Activated CD8-positive, alpha-beta memory T cell treated with anti-CD3 and anti-CD28 coated beads, Interleukin-2, amount 50 U/mL, for 4 hours (primary cell): ENCODE data around the gene ZFAND2B.

Experiments
- DNase-seq: peaks from one replicate; pipeline ENCODE4 v3.0.0-alpha.2; 2020

Gene ZFAND2B

DNA sequence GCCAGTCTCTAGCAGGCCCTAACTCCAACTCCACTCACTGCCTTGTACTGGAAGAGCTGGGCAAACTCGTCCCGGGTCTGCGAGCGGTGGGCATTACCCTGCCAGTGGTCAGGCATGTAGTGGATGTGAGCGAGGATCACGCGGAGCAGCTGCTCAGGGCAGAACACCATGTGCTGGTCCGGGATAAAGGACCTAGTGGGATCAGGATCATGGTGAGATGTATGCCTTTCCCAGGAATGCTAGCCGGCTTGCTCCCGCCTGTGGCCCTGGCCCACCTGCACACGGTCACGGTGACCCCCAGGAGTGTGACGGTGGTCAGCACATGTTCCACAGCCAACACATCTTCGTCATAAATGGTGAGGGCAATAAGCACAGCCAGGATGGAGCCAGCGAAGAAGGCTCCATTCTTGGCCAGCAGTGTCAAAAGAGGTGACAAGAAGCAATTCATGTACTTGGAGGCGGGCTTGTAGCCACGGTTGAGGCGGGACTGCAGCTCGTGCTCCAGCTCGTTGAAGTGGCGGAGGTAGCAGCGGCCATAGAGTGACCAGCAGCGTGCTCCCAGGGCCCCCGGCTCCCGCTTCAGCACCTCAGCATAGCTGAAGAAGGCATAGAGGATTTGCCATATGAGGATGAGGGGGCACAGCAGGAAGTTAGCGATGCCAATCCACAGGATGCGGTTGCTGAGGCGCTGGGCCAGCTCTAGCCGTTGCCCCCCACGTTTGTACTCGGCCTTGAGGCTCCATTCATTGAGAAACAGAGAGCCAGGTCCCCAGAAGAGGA, 17.4 kb downstream of the ZFAND2B start:
- no peak for DNase-seq

DNA sequence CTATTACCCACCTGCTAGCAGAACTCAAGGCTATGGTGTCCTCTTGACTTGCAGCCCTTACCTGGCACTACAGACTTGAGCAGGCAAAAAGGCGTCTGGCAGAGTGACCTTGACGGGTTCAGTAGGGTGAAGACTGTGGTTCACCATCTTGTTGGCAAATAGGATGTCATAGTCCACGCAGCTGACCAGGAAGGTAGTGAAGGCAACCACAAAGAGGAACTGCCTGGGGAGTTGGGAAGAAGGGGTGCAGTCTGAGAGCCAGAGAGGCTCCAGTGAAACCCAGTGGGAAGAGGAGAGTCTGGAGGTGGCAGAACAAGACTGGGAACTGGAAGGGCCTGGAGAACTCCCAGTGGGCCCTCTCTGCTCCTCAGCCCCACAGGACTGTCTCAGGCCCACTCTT, 18.8 kb downstream of the ZFAND2B start:
- DNase-seq = no peak

DNA sequence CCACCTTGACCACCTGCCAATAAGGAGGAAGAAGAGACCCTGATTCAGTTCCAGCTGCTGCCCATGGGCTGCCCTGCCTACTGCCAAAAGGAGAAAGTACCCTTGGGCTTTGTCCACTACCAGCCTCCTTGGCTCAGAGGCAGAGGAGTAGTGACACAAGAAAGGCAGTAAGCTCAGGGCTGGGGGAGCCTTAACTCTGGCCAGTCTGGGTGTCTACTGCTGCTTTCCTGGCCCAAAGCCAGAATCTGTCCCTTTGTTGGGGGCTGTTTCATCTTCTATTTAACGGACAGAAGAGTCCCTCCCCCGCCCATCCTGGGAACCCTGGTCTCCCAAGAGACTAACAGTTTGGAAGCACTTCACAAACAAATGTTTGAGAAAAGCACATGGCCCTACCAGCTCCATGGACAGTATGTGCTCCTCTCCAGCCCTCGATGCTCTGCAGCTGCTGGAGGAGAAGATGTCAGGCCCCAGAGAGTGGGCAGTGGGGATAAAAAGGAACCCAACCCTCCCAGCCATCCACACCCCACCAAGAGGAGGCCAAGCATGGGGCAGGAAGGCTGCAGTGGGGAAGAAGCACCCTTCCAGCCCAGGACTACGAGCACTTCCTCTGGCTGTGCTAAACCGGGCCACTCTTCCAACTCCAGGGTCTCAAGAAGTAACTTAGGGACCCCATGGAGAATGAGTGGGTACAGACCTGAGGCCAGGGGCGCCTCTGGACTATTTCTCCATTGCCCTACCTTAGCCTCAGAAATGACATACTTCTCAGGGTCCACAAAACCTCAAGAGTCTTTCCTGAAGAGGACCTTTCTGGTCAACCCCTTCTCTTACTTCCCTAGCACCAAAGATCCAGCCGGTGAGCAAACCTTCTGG, 21.7 kb downstream of the ZFAND2B start:
- no peak for DNase-seq

DNA sequence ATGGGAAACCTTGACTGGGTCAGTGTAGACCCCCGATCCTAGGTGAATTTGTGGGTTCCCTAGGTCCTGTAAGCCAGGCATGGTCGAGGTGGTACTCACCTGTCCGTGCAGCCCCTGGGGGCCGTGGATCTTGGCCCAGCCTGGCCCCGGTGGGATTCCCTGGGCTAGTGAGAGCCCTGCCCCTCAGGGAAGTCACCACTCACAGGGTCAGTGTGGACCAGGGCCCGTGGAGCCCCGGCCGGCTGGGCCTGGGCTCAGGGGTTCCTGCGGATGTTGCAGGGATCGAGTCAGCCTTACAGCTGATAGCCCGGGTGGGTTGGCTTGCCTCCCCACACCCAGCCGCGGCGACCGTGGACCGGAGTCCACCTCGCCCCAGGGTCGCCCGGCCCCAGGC, 22.3 kb downstream of the ZFAND2B start:
- DNase-seq = no peak

DNA sequence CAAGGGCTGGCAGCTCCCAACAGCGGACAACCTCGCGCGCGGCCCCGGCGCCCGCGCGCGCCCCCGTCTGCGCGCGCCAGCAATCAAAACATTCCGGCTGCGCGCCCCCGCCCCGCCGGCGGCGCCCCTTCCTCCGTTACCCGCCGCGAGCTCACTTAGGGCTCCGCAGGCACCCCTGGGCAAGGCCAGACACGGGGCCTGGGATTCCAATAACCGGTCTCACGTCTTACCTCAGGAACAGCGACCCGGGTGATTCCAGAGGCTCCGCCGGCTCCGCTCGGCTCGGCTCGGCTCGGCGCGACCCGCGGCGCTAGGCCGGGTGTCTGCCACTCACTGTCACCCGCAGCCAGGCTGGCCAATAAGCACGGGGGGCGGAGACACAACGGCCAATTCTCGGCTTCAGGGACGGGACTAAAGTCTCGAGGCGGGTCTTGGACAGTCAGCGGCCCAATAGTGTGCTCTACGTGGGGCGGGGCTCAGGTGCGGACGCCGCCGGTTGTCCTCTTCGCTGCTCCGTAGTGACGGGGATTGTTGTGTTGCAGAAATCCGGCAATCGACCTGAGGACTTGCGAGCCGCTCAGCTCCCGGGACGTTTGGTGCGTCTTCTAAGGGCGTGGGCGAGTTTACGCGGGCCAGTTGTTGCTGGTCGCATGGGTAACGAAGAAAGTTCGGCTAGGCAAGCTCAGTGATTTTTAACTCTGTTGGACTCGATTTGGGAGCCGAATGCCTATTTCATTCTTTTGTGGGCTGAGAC, 22.9 kb downstream of the ZFAND2B start, which contains the start of the genes ANKZF1 and ATG9A:
Gene ANKZF1 (plus strand): TSS at position 502 of the 754 bp plus-strand sequence. CDS start 452 bp downstream, outside the sequence.
Gene ATG9A (minus strand): TSS at position 332 of the 754 bp plus-strand sequence. CDS start 1,612 bp downstream, outside the sequence.
- peak; percentile 96 for DNase-seq

DNA sequence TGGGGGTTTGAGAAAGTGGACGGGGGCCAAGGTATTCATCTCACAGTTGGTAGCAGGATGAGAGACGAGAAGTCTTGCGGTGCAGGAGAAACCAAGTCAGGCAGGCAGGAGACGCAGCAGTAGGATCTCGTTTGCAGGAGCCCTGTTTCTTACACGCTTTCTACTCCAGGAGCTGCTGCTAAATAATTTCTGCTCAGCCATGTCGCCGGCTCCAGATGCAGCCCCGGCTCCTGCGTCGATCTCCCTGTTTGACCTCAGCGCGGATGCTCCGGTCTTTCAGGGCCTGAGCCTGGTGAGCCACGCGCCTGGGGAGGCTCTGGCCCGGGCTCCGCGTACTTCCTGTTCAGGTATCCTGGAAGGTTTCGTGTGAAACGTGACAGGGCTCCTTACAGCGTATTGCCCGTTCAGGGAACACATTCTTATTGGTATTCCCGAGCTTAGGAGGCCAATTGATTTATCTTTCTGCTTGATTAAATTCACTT, 23.5 kb downstream of the ZFAND2B start:
- no peak for DNase-seq

- no peak for DNase-seq
Observed at GRCh38 chr2:219234331-219234730, 27.7 kb downstream of the ZFAND2B start.

DNA sequence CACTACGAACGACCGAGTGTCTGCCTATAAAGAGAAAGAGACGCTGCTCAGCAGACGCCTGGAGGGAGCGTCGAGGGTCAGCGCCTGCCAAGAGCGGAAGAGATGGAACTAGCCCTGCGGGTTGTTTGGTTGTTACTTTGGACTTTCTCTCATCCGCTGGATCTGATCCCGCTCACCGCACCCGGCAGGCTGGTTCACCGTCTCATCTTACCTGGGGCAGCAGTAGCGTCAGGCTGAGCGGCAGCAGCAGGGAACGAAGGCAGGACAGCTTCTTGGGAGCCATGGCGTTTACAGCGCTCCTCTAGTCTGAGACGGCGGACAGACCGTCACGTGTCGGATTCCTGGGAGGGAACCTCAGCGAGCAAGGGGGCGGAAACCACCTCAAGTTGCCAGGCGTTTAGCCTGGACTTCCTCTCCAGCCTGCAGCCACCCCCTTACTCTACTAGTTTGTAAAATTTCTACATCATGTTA, 36.7 kb downstream of the ZFAND2B start:
- no peak for DNase-seq

- no peak for DNase-seq
Observed at GRCh38 chr2:219244789-219245147, 38.2 kb downstream of the ZFAND2B start.

- peak; percentile 86 for DNase-seq
Observed at GRCh38 chr2:219245148-219245898, 38.7 kb downstream of the ZFAND2B start, which contains the start of the genes GLB1L and STK16. GLB1L (minus strand) TSS chr2:219245444; CDS start chr2:219243573, 1,871 bp downstream. STK16 (plus strand) TSS chr2:219245479; CDS start chr2:219246000, 521 bp downstream.

- peak; percentile 21 for DNase-seq
Observed at GRCh38 chr2:219245899-219246230, 39.3 kb downstream of the ZFAND2B start.

- no peak for DNase-seq
Observed at GRCh38 chr2:219246559-219246958, 40.0 kb downstream of the ZFAND2B start.

DNA sequence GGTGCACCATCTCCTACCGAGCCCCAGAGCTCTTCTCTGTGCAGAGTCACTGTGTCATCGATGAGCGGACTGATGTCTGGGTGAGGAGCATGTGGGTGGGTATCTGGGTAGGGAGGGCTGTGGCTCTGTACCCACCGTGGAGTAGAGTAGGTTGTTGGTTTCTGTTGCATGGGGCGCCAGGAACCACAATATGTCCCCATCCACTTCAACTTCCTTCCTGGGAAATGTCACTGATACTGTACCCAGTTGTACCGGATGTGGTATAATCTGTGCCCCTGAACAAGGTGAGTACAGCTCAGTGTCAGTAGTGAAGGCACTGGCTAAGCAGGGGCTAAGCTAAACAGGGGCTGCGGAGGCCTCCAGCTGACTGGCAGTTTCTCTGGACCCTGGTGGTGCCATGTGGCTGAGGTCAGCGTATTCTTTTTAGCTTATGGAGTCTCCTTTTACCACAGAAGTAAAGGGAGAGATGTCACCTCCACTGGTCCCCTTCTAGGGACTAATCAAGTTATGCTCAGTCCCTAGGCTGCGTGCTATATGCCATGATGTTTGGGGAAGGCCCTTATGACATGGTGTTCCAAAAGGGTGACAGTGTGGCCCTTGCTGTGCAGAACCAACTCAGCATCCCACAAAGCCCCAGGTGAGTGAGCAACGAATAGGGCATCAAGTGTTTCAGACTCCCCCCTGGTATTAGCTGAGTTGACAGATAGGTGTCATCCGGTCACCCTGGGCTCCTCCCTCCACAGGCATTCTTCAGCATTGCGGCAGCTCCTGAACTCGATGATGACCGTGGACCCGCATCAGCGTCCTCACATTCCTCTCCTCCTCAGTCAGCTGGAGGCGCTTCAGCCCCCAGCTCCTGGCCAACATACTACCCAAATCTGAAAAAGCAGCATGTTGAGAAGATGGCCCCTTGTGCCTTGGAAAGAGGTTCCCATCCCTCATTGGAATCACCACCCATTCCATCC, 41.4 kb downstream of the ZFAND2B start:
- peak; percentile 72 for DNase-seq

DNA sequence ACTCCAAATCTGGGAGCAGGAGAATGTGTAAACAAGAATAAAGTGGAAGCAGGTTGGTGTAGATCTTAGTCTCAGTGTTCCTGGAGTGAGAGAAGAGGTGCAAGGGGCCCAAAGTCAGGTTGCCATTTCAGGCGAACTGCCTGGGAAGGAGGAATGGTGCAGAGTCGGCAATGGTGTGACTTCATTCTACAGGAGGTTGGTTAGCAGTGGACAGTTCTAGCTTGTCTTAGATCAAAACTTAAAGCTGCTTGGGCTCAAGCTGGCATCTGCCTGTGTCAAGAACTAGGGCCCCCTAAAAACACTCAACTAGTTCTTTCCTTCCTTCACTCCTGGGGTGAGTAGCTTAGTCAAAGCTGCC, 42.2 kb downstream of the ZFAND2B start:
- no peak for DNase-seq

DNA sequence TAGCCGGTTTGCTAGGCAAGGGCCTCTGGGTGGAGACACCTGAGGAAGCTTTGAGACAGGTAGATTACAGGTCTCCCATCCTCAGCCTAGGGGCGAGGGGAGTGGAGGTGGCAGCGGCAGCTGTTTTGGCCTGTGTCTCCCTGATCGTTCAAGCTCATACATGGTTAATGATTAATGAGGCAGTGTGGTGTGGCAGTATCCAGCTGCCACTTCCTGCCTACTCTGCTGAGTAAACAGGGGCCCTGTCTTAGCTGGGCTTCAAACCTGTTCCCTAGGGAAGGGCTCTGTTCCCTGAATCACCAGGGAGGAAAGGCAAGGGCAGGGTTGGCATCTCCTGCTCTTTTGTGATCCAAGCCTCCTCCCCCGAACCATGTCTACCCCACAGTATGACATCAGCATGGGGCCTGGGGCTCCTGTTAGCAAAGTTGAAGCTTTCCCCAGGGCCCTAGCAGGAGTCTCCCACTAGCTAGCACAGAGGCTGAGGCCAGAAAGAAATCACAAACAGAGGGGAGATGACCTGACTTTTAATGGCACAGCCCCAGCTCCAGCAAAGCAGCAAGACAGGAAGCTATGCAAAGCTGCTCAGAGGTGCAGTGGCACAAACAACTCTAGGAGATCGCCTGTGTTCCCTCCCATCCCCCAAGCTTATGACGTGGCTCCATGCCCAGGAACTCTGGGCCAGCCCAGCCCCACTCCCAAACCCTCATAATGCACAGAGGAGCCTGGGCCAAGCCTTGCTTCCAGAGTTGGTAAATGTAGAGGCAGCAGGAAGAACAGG, 42.8 kb downstream of the ZFAND2B start:
- DNase-seq = peak; percentile 46

DNA sequence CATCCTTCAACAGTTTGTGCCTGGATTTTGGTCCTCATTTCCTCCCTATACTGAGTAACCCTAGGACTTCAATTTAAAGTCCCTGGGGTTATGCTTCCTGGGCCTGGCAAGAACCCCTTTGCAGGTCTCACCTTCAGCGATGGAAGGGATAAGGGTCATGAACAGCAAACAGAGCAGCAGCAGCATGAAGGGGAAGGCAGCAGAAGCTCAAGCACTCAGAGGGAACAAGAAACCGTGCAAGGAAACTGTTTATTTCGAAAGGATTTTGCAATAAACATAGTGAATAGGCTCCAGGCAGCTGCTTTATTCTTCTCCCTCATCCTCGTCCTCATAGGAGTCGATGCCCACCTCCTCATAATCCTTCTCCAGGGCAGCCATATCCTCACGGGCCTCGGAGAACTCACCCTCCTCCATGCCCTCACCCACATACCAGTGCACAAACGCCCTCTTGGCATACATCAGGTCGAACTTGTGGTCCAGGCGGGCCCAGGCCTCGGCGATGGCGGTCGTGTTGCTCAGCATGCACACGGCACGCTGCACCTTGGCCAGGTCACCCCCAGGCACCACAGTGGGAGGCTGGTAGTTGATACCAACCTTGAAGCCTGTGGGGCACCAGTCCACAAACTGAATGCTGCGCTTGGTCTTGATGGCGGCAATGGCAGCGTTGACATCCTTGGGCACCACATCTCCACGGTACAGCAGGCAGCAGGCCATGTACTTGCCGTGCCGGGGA, 43.6 kb downstream of the ZFAND2B start:
- DNase-seq = no peak

DNA sequence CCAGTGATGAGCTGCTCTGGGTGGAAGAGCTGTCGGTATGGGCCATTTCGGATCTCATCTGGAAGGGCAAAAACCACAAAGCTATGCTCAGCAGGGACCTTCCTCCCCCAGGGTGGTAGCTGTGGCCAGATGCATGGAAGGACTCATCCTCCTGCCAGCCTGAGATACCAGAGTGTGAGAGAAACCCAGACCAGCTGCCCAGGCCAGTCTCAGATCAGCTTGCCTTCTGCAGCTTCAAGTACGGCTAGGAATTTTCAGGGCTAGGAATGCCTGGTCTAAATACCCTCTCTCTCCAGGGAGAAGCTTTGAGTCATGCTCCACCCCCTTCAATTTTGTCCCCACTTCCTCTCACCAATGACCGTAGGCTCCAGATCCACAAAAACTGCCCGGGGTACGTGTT, 45.1 kb downstream of the ZFAND2B start:
- no peak for DNase-seq

DNA sequence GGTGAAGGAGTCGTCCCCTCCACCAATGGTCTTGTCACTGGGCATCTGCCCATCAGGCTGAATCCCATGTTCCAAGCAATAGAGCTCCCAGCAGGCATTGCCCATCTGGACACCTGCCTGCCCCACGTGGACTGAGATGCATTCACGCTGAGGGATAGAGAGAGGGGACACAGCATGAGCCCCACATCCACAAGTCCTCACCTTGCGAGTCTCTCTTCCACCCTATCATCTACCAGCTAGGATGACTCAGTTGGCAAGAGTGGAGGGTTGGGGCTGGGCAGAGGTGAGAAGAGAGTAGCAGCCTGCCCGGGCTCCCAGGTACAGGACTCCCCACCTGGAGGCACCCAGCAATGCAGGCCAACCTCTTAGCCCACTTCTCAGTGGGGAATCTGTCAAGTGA, 45.5 kb downstream of the ZFAND2B start:
- DNase-seq = peak; percentile 44

- peak; percentile 44 for DNase-seq
Observed at GRCh38 chr2:219252570-219252899, 46.0 kb downstream of the ZFAND2B start.
